ENCODE measurements around the gene SYNGAP1. TPM values are rescaled to one million over a fixed set of nuclear protein-coding genes. Genes with fewer than 3 reads are reported as not detected.
"Not testable (repeated sequence)": the region's sequence is repeated elsewhere in the genome, so short reads cannot be mapped to it uniquely, and the experiment has no call there.

SYNGAP1 gene
- total RNA-seq, 1 experiment from 2014 or later = 29.0 TPM

- POLR2A ChIA-PET = no interaction called here
- TF ChIP-seq POLR2AphosphoS5 (IDR thresholded peaks at IDR 0.05; ENCODE audit: low read depth, low read length) = no peak
- no peak for TF ChIP-seq REST (IDR thresholded peaks at IDR 0.05; ENCODE audit: insufficient read depth in 1 of 2, low read depth in 2 of 2, low read length in 1 of 2)
- TF ChIP-seq SIN3A (IDR thresholded peaks at IDR 0.05; ENCODE audit: borderline replicate concordance, insufficient read depth, low read depth, low read length) = no peak
- TF ChIP-seq TCF7L2 (IDR thresholded peaks at IDR 0.05; ENCODE audit: low read depth, low read length) = no peak
- TF ChIP-seq CTCF (IDR thresholded peaks at IDR 0.05) = no peak
- Histone ChIP-seq H3K36me3 (ENCODE audit: control insufficient read depth, insufficient read depth, low read length) (no peaks in the 10 kb centered on the region), H3K9me3 (ENCODE audit: control insufficient read depth, insufficient read depth, low read depth, low read length) (no peaks in the 10 kb centered on the region), H3K4me3 (ENCODE audit: low read depth in 2 of 2, low read length in 2 of 2) (no peak overlapping the region), H3K27ac (ENCODE audit: low read length) (no peak overlapping the region), H3K4me1 (ENCODE audit: control insufficient read depth, insufficient read depth, low read length) (no peaks in the 10 kb centered on the region), H3K27me3 (ENCODE audit: control insufficient read depth, insufficient read depth, low read length) (peaks cover 3% of the 10 kb centered on the region; the same call in 1 of the 2 replicates)
- no peak for DNase-seq (ENCODE audit: low read depth, low spot score)
- ATAC-seq = no peak
- in situ Hi-C loops (cut with HindIII; ENCODE audit: low pct_unique_long_range_greater_than_20kb, low sequenced_read_pairs) (no loop called here), intact Hi-C loops (cut with micrococcal nuclease; ENCODE audit: unreplicated experiment) (no loop called here)
- CTCF ChIA-PET = no interaction called here
- no TSS peak for BruUV-seq (replicated peaks)
These were observed 61.3 kb downstream of the SYNGAP1 start for GRCh38 chr6:33481192-33481591.

- ATAC-seq; H3K27ac ChIP-seq (ENCODE audit: low read length); POLR2A ChIA-PET; intact Hi-C loops (cut with micrococcal nuclease; ENCODE audit: unreplicated experiment); H3K4me1 ChIP-seq (ENCODE audit: control insufficient read depth, insufficient read depth, low read length); H3K27me3 ChIP-seq (ENCODE audit: control insufficient read depth, insufficient read depth, low read length); H3K9me3 ChIP-seq (ENCODE audit: control insufficient read depth, insufficient read depth, low read depth, low read length); DNase-seq (ENCODE audit: low read depth, low spot score); H3K4me3 ChIP-seq (ENCODE audit: low read depth in 2 of 2, low read length in 2 of 2); in situ Hi-C loops (cut with HindIII; ENCODE audit: low pct_unique_long_range_greater_than_20kb, low sequenced_read_pairs); H3K36me3 ChIP-seq (ENCODE audit: control insufficient read depth, insufficient read depth, low read length); CTCF ChIA-PET; BruUV-seq (replicated peaks): not testable (repeated sequence)
These were observed 62.8 kb downstream of the SYNGAP1 start for GRCh38 chr6:33482620-33483019.

- in situ Hi-C loops (cut with HindIII; ENCODE audit: low pct_unique_long_range_greater_than_20kb, low sequenced_read_pairs) (no loop called here), intact Hi-C loops (cut with micrococcal nuclease; ENCODE audit: unreplicated experiment) (no loop called here)
- BruUV-seq (replicated peaks) = no TSS peak
- Histone ChIP-seq H3K9me3 (ENCODE audit: control insufficient read depth, insufficient read depth, low read depth, low read length) (no peaks in the 10 kb centered on the region), H3K27me3 (ENCODE audit: control insufficient read depth, insufficient read depth, low read length) (no peaks in the 10 kb centered on the region), H3K4me3 (ENCODE audit: low read depth in 2 of 2, low read length in 2 of 2) (no peak overlapping the region), H3K4me1 (ENCODE audit: control insufficient read depth, insufficient read depth, low read length) (no peaks in the 10 kb centered on the region), H3K27ac (ENCODE audit: low read length) (no peak overlapping the region), H3K36me3 (ENCODE audit: control insufficient read depth, insufficient read depth, low read length) (no peaks in the 10 kb centered on the region)
- ATAC-seq (no peak), DNase-seq (ENCODE audit: low read depth, low spot score) (no peak)
- CTCF ChIA-PET = no interaction called here
- POLR2A ChIA-PET = interaction anchor here (0.6 kb wide), 1 partner anchor 468 kb away, joined by 3 read pairs; no protein-coding TSS in a partner anchor
- no peak for TF ChIP-seq TCF7L2 (IDR thresholded peaks at IDR 0.05; ENCODE audit: low read depth, low read length)
- no peak for TF ChIP-seq REST (IDR thresholded peaks at IDR 0.05; ENCODE audit: insufficient read depth in 1 of 2, low read depth in 2 of 2, low read length in 1 of 2)
- TF ChIP-seq CTCF (IDR thresholded peaks at IDR 0.05) = no peak
- no peak for TF ChIP-seq SIN3A (IDR thresholded peaks at IDR 0.05; ENCODE audit: borderline replicate concordance, insufficient read depth, low read depth, low read length)
- TF ChIP-seq POLR2AphosphoS5 (IDR thresholded peaks at IDR 0.05; ENCODE audit: low read depth, low read length) = no peak
These were observed 63.8 kb downstream of the SYNGAP1 start for GRCh38 chr6:33483678-33484077.

All from Panc1 (cell line).